GM10266 (cell line): Measurements from ENCODE around the gene LHX3.

Experiments used
- DNase-seq: peaks from one replicate; pipeline ENCODE4 v3.0.0; 2012; ENCODE audit errors: extremely low spot score
- TF ChIP-seq, protein P1 (sequence below): IDR thresholded peaks from 2 replicates; pipeline ENCODE4 v1.5.1; 2012; ENCODE audit warnings: mild to moderate bottlenecking, low read depth; ENCODE audit not compliant: control insufficient read depth, insufficient read depth; ENCODE audit errors: missing control alignments

The LHX3 gene

DNA sequence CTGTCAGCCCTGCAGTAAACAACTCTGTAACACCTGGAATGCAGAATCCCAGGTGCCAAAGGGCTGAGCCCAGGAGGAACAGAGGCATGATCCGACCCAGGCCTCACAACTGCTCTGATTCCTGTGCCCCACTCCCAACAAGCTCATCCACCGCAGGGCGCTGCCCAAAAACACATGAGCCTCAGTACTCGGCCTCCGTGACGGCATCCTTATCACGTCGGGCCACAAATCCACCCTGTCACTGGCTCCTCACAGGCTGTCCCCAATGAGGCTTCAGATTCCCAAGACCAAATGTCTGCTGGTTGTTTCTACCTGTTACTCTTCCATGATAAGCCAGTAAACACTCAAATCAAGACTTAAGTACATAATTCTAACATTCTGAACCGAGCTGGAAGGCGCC, 25.4 kb upstream of the LHX3 start:
- TF ChIP-seq, protein P1, sequence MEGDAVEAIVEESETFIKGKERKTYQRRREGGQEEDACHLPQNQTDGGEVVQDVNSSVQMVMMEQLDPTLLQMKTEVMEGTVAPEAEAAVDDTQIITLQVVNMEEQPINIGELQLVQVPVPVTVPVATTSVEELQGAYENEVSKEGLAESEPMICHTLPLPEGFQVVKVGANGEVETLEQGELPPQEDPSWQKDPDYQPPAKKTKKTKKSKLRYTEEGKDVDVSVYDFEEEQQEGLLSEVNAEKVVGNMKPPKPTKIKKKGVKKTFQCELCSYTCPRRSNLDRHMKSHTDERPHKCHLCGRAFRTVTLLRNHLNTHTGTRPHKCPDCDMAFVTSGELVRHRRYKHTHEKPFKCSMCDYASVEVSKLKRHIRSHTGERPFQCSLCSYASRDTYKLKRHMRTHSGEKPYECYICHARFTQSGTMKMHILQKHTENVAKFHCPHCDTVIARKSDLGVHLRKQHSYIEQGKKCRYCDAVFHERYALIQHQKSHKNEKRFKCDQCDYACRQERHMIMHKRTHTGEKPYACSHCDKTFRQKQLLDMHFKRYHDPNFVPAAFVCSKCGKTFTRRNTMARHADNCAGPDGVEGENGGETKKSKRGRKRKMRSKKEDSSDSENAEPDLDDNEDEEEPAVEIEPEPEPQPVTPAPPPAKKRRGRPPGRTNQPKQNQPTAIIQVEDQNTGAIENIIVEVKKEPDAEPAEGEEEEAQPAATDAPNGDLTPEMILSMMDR, result no peak
- DNase-seq, result no peak

DNA sequence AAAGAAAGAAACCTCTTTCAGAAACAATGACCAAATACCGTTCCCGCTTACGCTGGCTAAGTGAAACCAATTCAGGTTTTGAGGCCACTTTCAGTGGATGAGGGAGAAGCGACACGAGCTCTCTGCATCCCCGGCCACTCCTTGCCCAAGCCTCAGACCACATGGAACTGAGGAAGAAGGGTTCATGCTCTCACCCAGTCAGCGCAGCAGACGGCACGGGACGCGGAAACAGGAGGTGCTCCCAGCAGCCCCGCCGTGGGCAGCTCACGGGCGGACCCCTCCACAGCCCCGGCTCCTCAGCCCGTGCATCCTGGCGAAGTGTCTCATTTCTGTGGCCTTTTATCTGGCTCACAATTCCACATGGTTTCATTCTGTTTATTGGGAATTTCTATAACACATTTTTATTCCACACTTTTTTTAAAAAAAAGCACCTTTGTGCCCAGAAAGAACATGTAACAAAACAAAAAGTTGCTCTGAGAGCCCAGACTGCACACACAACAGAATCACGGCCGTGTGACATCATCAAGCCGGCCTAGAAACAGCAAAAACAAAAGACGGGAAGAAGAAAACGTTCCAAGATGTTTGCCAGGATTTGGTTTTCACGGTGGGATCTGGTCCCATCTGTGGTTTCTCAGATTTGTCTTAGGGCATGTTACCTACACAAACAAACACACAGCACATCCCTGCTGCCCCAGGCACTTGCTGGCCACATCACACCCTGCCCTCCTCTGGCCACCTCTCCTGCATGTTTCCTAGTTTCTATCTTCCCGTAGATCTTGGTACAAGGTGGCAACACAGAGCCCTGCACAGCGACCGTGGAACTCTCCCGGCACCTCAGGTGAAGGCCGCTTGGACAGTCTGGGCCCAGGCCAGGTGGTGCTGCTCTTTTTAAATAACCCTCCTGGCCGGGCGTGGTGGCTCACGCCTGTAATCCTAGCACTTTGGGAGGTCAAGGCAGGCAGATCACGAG, 24.5 kb upstream of the LHX3 start:
- TF ChIP-seq, protein P1, result no peak
- DNase-seq, result no peak

DNA sequence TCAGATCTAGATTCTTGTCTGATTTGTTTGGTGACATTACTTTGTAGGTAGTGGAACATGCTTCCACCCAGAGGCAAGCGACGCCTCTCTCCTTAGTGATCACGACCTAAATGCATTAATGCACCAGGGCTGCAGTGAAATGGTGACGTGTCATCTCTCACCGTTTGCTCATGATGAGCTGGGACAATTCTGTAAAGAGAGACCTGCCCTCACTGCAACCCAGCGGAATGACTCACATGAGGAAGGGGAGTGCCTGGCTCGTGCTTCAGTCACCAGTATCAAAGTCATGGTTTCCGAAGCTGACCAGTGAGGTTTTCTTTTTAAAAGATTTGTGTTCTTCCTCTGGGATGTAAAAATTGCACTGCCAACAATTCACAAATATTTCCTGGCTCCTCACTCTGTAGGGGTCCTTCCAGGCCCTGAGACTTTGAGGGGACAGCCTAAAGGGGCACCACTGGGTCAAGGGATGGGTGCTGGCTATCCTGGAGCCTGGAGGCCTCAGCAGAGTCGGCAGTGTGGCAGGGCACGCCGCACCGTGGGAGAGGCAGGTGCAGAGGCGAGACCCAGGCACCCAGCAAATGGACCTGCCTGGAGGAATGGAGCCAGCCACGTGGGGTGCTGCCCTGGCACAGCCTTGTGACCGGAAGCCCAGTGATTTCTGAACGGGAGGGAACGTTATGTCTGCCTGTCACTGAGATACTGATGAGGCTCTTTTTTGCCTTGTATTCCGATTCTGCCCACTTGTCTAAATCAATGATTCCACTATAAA, 23.4 kb upstream of the LHX3 start:
- DNase-seq, result no peak
- TF ChIP-seq, protein P1, result no peak

DNA sequence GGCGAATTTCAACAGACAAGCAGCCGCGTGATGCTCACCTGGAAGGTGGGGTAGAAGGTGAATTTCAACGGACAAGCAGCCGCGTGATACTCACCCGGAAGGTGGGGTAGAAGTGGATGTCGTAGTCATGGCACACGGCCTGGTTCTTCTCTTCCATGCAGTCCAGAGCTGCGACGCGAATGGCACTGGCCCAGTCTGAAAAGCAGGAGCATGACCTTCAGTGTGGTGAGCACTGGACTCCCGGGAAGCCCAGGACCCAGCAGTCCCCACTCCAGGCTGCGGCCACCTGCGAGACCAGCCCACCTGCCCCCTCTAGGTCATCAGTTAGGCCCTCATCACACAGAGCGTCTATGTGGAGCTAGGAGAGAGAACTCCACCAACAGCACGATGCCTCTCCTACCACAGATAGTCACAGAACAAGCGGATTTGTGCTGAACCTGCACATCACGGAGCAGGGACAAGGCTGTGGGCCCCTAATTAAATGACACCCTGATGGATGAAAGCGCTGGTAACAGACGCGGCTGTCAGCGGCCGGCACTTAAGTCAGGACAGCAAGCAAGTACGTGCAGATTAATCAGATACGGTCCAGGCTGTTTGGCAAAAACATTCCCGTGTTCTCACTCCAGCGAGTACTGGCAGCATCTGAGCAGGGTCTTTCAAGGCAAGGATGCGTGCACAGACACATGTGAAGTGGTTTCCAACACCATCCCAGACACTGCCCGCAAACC, 21.9 kb upstream of the LHX3 start:
- DNase-seq, result no peak
- TF ChIP-seq, protein P1, result no peak

DNA sequence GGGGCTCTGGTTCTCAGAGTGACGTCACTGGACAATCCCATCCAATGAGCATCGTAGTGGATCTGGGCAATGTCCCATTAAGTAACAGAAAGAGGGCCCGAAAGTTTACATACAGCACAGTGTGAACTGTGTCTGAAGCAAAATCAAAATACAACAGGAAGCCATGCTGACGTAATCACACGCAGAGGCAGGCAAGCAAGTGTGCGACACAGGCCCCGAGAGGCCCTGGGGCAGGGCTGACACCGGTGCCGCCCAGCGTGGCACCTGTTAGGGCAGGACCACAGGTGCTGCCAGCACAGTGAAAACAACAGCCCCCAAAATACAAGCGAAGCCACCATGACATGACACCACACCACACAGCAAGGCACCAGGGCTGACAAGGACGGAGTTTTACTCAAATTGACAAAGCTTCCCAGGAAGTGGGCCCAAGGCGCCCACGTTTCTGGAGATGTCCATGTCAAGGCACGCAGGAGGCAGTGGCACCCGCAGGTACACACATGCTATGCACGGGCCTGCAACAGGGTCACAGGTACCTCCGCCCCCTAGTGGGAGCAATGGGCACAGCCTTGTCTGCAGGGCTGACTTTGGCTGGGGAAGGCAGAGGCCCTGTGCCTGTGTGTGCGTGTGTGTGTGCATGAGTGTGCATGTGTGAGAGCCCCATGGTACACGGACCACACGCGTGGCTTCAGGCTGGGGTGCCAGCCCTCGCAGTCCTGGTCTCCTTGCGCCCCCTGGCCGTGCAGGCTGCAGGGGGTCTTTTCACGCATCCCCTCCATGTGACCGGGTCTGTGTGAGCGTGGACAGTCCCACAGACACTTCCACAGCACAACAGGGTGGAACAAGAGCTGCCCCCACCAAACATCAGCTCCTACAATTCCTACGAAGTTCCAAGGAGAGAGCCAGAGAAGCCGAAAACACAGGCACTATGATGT, 21.1 kb upstream of the LHX3 start:
- DNase-seq, result peak; percentile 91
- TF ChIP-seq, protein P1, result peak; percentile 91

DNA sequence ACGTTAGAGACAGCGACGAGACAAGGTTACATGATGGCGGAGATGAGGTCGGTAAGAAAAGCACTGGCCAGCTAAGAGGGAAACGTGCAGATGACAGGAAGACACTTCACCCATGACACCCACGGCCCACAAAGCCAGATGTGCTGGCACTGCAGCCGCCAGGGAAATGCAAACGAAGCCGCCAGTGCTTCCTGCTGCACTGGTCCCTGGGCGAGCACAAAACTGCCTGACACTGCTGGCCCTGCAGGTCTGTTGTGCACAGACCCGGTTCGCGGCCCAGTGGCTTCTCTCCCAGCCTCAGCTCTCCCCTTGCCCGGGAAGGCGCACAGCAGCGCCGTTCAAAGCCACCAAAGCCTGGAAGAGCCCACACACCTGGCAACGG, 20.4 kb upstream of the LHX3 start:
- DNase-seq, result peak; percentile 69
- TF ChIP-seq, protein P1, result no peak
